Adrenal gland (tissue), 5 donors: ENCODE results near the gene FNDC3B.

Experiments
- POLR2A ChIP-seq, 2 donors: fragments of 450-650 bp; IDR thresholded peaks; one replicate each; pipeline ENCODE4 v1.6.1; 2017; ENCODE audit warnings: antibody characterized with exemption in 2 of 2, mild to moderate bottlenecking in 2 of 2, moderate library complexity in 1 of 2
- TF ChIP-seq, protein P1 (sequence below), 6 experiments: fragments of 450-650 bp in 4 of 6; fragments of 200-600 bp in 2 of 6; sonication (generic) in 1 of 6; IDR thresholded peaks; 1 replicate in 5 of 6; 2 replicates in 1 of 6; pipeline versions ENCODE4 v1.5.1 to v1.8.0; 2016 to 2021; ENCODE audit warnings: antibody characterized with exemption in 6 of 6, mild to moderate bottlenecking in 2 of 6, moderate library complexity in 1 of 6
- donor health status: DM: no; HTN: no; CAD: no.

DNA sequence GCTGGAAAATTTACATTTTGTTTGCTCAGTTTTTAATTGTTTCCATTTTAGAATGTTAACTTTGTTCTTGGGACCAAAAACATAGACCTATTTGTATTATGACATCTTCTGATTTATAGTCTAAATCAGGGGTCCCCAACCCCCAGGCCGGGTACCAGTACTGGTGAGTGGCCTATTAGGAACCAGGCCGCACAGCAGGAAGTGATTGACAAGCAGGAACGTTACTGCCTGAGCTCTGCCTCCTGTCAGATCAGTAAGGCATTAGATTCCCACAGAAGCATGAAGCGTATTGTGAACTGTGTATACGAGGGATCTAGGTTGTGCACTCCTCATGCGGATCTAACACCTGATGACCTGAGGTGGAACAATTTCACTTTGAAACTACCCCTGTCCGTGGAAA lies 357.0 kb downstream of the FNDC3B start:
- TF ChIP-seq, protein P1, sequence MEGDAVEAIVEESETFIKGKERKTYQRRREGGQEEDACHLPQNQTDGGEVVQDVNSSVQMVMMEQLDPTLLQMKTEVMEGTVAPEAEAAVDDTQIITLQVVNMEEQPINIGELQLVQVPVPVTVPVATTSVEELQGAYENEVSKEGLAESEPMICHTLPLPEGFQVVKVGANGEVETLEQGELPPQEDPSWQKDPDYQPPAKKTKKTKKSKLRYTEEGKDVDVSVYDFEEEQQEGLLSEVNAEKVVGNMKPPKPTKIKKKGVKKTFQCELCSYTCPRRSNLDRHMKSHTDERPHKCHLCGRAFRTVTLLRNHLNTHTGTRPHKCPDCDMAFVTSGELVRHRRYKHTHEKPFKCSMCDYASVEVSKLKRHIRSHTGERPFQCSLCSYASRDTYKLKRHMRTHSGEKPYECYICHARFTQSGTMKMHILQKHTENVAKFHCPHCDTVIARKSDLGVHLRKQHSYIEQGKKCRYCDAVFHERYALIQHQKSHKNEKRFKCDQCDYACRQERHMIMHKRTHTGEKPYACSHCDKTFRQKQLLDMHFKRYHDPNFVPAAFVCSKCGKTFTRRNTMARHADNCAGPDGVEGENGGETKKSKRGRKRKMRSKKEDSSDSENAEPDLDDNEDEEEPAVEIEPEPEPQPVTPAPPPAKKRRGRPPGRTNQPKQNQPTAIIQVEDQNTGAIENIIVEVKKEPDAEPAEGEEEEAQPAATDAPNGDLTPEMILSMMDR (IDR thresholded peaks at IDR 0.05): no peak
- TF ChIP-seq POLR2A (IDR thresholded peaks at IDR 0.05): no peak
